Measurements from ENCODE around the gene CLMN.
A peak's percentile ranks its signal among the peaks of the same experiment; 100 is the strongest.
"Not testable (repeated sequence)": the region's sequence is repeated elsewhere in the genome, so short reads cannot be mapped to it uniquely, and the experiment has no call there.

Gene CLMN

DNA sequence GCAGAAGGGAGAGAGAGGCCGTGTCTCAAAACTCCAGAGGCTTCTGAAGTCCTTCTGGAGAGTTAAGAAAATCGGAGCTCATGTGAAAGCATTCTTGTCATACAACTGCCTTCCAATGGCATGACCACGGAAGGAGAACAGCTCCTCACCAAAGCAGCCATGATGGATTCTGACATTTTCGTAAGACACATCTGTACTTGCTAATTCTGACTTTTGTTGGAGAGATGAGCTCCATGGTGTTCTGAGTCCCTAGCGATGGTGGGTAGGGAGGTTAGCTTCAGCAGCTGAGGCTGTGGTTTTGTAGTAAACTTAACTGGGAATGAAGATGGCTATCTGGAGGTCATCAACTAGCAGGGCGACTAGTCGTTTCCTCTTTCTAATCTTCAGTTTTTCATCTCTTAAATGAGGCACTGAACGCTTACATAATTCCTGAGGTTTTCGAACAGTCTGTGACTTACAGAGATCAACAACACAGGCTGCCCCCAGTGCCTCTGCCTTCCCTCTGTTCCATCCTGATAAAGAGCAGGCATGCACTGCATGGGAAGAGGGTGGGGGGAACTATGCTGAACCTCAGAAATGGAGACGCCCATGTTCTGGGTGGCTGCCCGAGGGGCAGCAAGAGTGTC, 133.8 kb downstream of the CLMN start:
- DNase-seq: no peak

DNA sequence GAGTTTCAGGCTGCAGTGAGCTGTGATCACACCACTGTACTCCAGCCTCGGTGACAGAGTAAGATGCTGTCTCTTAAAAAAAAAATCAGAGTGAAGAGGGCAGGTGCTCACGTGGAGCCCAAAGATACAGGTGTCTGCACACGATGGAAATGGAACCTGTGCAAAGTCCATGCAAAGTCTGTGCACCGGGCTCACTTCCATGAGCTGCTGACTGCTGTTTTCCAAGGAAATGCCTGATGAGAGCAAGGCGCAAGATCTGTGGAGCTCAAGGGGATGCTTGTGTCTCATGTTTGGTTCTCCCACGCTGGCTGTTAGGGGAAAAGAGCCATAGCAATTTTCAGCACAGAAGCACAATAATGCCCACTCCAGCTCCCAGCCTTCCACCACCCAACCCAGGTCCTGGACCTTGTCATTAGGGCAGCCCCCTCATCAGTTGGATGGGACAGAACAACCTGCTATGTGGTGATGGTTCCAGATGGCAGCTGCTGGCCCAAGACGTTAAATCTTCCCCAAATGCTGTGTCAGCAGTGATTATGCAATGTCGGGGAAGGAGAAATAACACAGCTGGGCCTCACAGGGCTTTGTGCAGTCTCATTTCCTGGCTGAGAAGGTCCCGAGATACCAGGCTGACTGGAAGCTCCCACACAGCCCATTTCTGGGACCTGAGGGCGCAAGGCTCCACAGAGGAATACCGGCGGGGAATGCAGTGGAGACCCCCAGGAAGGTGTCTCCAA, 134.5 kb downstream of the CLMN start:
- no peak for DNase-seq

DNA sequence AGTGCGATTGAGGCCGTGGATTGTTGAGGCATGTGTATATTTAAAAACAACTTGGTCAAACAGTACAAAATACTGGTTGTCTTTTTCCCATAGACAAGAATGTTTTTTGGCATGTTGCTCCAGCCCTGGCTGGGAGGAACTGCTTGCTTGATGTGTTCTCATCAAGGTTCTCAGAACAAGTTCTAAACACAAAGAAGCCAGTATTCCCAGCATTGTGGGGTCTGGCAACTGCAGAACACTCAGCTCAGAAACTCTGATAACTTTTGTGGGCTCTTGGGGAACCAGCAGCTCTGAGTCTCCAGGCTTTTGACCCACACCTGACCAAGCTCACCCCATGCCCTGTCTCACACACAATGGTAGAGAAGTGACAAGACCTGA, 135.3 kb downstream of the CLMN start:
- DNase-seq: no peak

DNA sequence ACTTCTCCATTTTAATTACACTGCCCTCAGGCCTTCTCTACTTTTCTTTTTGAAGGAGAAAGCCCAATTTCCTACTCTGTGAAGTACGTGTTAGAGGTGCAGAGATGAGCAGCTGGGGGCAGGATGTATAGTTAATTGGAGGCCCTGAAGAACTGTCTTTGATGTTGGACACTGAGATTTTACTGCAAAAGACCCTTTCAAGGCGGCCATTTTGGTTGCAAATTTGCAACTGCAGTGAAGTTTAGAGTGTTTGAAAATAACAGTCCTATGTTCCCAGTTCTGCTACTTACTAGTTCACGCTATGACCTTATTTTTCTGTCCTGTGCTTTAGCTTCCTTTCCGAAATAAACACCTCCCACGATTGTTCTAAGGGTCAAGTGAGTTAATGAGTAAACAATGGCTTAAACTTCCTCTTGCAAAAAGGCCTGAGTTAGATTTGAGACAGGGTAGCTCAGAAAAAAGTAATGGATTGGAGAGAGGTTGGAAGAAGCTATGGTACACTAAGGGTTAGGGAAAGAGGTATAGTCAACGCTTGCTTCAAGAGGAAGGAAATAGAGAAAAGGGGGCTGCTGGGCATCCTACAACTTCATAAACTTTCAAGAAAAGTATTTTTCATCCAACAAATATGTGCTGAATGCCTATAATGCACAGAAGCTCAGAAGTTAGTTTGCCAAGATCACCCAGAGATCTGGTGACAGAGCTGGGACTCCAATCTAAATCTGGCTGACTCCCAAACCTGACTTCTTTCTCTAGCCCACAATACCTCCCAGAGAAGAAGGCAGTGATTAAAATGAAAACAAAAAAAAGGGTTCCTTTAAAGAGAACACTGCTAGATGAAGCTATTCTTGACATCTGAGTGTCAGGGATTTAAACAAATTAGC, 135.9 kb downstream of the CLMN start:
- no peak for DNase-seq

DNA sequence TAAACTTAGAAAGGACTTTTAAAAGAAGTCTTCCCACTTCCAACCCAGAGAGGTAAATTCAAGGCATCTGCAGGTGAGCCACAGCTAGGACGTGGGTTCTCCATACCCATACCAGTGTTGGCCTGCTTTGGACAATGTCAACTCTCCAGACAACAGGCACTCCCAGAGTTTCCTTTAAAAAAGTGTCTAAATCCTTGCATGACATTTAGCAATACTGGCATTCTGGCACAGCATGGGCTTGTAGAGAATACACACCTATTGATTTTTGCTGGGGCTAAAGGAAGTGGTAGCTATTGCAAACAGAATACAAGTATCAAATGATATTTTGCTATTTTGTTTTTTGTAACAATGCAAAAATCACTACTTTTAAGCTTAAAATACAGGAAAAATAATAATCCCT, 136.6 kb downstream of the CLMN start:
- DNase-seq: no peak

DNA sequence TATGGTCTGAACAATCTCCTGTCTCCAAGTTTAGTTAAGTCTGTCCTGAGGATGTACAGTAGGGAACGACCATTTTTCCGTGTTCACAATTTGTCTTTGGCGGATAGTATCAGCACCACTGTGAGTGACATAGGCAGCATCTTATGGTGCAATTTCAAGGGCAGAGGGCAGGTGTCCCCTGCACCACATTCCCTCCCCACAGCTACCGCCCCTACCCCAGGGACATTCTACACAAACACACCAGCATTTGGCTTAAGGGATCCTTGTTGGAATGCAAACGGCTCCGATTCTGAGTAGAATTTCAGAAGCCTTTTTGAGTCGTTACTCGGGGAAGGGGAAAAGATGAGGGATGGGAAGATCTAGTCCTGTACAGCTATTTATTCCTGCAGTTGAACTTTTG, 137.3 kb downstream of the CLMN start:
- DNase-seq: no peak

DNA sequence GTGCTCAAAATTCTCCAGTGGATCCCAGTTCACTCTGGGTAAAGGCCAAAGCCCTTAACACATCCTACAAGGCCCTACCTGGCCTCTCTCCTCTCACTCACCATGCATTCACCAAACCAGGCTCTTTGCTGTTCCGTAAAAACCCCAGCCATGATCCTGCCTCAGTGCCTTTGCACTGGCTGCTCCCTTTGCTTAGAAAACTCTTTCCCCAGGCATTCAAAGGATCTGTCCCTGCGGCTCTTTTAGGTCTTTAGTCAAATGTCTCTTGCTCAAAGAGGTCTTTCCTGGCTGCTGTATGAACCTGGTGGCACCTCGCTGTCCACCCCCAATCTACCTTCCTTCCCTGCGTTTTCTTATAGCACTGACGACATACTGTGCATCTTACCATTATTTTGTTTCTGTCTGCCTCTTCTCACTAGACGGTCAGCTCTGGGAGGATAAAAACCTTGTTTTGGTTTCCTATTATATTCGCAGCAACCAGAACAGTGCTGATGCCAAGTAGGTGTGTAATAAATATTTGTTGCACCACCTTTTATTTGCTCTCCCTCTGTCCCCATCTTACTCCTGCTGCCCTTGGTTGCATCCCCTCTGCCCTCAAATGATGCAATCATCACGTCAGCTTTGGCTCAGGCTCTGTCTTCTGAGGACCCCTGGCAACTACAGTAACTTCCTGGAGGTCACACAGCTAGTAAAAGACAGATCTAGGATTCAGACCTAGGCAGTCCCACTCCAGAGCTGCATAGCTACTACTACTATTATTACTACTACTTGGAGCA, 138.6 kb downstream of the CLMN start:
- DNase-seq: no peak

DNA sequence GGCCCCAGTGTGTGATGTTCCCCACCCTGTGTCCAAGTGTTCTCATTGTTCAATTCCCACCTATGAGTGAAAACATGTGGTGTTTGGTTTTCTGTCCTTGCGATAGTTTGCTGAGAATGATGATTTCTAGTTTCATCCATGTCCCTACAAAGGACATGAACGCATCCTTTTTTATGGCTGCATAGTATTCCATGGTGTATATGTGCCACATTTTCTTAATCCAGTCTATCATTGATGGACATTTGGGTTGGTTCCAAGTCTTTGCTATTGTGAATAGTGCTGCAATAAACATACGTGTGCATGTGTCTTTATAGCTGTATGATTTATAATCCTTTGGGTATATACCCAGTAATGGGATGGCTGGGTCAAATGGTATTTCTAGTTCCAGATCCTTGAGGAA, 144.0 kb downstream of the CLMN start:
- not testable (repeated sequence) for DNase-seq

DNA sequence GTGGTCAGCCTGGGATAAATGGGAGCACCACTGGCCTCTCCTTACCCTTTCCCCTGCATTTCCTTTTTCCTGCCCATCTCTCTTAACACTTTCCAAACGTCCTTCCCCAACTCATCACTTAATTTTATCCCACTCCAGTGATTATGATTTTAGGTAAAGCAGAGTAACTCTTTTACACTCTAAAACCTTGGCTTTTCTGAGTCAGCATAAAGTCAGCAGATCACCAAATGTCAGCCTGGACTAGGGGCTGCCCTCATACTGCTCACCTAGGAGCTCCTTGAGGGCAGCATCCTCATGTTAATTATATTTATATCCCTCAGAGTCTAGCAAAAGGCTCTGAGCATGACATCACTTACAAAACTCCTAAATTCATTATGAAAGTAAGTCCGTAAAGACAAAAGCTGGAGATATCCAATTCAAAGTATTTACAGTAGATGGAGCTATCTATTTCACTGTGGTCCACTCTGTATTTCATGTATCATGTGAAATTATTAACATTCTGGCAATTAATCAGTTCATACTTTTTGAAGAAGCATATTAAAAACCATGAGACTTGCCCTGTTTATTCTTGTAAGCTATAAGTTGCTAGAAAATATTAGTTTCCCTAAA, 145.4 kb downstream of the CLMN start:
- no peak for DNase-seq

DNA sequence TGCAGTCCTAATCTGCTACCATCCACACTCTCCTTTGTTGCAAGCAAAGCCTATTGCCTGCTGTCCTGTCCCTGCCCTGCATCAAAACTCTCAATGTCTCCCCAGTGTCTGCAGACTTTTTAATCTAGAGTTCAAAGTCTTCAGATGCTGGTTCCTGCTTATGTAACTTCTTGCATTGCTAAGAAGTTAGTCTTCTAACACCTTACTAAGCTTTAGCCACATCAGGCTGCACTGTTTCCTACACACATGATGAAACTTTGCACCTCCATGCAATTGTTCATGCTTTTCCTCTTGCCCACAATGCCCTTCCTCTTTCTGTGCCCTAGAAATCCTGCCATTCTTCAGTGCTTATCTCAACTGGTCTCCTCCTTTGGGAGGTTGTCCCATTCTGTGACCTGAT, 146.2 kb downstream of the CLMN start:
- DNase-seq: no peak

DNA sequence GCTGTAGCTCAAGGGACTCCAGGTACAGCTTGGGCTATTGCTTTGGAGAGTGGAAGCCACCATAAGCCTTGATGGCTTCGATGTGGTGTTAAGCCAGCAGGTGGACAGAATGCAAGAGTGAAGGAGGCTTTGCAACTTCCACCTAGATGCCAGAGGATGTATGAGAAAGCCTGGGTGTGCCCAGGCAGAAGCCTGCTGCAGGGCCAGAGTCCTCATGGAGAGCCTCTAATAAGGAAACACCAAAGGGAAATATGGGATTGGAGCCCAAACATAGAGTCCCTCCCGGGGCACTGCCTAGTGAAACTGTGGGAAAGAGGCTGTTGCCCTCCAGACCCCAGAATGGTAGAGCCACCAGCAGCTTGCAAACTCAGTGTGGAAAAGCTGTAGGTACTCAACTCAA, 152.5 kb downstream of the CLMN start:
- DNase-seq: no peak

DNA sequence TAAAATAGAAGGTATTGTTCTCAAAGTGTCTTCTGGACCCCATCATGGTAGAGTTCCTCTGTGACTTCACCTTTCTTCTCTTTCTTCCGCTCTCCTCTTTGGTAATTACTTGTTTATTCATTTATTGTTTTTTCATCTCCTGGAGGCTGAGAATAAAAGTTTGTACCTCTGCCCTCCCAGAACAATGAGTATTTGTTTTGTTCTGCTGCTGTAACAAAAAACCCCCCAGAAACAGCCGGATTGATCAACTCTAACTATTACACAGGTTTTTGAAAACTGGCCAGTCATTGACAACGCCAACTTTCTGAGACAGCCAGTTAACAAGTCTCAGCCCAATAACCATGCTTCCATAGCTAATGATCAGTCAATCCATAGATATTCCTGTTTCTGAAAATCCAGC, 154.2 kb downstream of the CLMN start:
- DNase-seq: no peak

DNA sequence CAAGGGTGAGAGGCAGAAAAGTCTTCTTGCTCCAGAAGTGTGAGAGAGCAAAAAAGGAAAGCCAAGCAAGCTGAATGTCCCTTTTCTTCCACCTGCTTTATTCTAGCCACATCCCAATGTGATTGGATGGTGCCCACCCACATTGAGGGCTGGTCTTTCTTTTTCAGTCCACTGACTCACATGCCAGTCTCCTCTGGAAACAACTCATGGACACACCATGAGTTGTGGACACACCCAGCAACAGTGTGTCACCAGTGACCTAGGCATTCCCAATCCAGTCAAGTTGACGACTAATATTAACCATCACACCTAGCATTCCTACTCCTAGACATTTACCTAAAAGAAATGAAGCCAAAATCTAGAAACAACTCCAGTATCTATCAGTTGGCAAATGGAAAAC, 155.2 kb downstream of the CLMN start:
- no peak for DNase-seq

DNA sequence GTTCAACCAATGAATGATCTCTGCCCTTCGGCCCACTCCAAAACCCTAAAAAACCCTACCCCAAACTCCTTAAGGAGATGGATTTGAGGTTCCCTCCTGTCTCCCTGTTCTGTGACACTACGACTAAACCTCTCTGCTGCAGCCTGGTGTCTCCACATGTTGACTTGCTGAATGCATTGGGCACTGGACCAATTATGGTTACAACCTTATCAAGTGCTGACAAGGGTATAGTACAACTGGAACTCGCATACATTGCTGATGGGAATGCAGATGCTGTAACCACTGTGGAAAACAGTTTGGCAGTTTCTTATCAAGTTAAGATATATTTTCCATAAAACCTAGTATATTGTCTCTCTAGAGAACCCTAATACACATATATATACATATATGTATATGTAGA, 156.0 kb downstream of the CLMN start:
- DNase-seq: no peak

DNA sequence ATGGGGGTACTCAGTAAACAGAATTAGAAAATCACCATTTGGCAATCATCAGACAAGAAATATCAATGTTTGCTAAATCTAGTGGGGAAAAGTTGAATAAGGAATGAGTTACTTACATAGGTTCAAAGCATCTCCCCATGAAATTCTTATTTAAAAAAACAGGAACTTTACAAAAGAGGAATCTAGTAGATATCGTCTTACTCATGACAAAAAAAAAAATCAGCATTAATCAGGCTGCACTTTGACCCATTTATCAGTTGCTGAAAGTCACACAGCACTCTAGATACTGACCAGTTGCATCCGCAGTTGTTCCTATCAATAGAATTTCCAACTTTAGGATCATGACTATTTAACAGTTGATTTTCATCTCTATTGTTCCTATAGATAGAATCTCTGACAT, 156.6 kb downstream of the CLMN start:
- no peak for DNase-seq

DNA sequence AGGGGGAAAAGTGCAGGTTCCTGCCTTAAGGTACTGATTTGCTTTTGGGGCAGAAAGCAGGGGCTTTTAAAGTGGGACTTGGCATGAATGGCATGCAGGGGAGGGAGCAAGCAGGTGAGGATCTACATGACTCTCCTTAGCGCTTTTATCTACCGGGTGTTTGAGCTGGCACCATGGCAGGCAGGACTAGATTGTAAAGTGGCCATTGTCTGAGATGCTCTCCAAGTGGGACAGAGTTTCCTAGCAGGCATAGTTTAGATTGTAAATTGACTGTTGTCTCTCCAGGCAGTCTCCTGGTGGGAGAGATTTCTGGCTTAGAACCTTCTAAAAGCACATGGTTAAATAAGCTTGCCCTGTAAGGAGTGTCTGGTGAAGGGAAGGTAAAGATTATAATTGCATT, 157.1 kb downstream of the CLMN start:
- no peak for DNase-seq

DNA sequence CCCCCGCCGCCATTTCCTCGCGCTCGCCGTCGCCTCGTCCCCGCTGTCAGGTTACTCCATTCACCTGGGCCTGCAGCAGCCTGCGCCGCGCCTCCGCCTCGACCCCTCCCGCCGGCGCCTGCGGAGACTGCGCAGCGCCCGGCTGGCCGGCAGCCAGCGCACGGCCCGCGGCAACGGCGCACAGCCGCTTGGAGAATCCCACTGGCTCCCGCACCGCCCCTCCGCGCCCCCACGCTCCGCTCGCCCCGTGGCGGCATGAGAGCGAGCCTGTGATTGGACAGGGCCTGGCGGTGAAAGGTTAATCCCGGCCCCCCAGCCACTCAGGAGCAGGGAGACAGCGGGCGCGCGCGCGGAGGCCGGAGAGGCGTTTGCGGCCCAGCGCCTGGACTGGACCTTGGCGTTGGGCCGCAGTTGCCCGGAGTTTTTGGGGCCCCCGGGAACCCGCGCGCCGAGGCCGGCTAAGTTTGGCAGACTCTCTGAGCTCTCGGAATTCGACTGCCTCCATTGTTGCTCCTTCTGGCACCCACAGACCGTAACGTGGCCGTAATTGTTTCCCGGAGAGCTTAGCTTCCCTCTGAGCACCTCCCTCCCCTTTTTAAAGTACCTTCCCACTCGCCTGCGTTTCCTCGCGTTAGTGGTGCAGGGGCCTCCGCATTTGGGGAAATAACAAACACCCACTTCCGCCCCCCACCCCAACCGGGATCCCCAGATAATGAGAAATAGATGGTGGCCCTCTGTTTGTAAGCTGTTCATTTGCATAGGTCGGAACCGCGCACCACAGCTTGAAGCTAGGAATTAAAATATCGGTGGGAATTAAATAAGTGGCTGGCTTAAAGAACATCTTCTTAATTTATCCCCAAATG, 162.2 kb downstream of the CLMN start, which contains the start of gene DICER1:
TSS of gene DICER1 (minus strand) at position 203 of the 863 bp plus-strand sequence. CDS start 24,071 bp downstream, outside the sequence.
- DNase-seq: peak; percentile 98

DNA sequence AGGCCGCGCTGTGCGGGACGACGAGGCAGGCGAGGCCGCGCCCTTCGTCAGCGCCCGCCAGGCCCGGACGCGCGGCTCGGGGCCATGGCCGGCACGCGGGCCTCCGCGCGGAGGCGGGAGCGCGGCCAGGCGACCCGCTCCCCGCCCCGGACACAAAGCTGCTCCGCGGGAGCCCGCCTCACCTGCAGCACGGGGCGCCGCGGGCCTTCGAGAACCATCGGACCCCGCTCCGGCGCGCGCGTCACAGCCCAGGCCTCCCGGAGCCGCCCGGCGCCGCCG, 162.7 kb downstream of the CLMN start:
- DNase-seq: no peak

DNA sequence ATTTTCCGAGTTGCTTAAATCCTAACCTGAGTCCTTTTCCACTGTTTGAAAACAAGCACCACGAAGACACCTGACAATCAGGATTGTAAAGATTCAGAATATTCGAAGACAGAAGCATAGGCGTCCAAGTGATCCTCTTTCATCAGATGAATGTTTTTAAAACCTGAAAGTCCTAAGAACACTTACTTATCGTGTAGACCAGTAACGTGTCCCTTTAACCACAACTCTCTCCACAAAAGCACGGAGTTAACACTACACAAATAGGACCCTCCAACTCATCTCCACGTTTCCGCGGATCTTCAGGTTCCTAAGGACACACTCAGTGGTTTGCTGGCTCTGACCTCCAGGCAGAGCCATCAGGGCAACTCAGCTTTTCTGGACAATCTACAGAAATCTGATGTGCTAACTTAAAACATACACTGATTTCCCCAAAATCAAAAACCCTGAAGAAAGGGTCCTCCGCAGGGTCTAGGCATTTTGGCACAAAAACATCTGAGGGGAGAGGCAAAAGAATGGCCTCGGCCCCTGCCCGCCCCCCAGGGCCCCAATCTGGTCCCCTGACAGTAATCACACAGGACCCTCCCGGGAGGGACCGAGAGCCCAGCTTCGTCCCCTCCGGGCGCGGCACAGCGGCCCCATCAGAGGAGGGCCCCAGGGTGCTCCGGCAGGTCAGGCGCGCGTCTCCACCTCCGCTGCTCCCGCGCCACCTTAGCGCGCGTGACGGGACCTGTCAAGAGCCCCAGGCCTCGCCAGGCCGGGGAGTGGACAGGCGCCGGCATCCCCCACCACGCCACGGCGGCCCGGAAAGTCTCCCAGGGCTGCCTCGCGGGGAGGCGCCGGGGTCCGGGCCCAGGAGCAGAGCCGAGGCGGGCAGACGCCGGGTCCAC, 163.3 kb downstream of the CLMN start:
- DNase-seq: no peak

DNA sequence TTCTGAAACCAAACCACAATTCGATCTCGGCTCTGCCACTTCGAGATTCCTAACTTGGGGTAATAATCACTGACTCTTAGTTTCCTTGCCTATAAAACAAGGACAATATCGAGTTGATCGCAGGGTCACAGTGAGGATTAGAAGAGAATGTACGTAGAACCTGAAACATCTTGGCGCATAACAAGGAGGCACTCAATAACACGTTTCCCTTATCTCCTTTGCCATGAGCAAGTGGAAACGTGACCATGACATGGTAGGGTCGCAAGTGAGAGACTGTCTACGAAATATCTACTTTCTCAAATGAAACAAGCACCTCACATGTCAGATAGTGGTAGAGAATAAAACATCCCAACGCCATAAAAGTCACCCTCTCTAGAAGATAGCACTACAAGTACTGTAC, 164.7 kb downstream of the CLMN start:
- DNase-seq: no peak

DNA sequence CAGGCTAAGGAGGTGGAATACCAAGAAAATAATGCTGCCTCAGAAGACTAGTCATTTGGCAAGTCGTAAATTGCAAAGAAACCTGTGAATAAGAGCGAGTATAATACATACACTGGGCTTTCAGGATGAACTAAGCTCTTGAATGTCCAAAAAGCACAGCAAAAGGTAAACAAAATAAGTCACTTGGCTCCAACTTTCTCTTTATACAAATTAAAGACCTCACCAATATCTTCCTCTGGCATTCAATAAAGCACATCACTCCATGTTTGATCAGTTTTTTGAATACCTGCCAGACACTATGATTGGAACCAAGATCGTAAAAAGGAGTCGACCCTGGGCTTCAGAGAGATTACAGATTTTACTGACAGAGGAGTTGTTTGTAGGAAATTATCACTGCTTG, 165.8 kb downstream of the CLMN start:
- no peak for DNase-seq
